Regular cardiac myocyte (primary cell): ENCODE measurements around the gene CST3. TPM values are rescaled to one million over a fixed set of nuclear protein-coding genes. Genes with fewer than 3 reads are reported as not detected.

Source experiments
- total RNA-seq: library from RNA; depleted of rRNA; stranded (reverse); fragments of >200 nt; gene quantifications from 2 replicates; pipeline ENCODE4 v1.2.3, GENCODE V29; 2014

Gene CST3, protein sequence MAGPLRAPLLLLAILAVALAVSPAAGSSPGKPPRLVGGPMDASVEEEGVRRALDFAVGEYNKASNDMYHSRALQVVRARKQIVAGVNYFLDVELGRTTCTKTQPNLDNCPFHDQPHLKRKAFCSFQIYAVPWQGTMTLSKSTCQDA
- total RNA-seq = 143 and 271 TPM in 2 replicates

DNA sequence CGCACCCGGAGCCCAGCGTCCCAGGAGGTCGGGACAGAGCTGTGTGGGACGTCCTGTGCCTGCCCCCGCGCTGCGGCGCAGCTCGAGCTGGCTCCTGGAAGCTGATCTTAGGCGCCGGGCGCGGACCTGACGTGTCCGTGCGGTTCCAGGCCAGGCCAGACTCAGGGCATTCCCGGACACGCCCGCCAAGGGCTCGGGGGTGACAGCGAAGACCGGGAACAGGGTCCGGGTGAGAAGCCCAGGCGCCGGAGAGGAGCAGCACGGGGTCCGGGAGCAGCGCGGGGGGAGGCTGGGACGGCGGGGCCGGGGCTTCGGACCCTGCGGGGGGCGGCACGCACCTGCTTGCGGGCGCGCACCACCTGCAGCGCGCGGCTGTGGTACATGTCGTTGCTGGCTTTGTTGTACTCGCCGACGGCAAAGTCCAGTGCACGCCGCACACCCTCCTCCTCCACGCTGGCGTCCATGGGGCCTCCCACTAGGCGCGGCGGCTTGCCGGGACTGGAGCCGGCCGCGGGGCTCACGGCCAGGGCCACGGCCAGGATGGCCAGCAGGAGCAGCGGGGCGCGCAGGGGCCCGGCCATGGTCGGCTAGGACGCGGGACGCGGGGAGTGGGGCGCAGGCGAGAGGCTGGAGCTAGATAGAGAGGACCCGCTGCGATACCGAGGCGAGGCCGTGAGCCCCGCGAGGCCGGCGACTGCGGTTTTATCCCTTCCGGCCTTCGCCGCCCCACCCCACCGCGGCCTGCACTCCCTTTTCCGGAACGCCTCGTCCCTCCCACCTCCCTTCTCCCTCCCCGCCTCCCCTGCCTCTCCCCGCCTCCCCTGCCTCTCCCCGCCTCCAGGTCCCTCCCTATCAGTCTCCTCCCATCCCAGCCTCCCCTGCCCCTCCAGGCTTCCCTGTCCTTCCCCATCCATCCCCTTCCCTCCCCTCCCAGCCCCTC lies at the start of gene CST3:
CST3 (minus strand) TSS at position 674 of the 940 bp plus-strand sequence; CDS start at position 581, 93 bp downstream.

DNA sequence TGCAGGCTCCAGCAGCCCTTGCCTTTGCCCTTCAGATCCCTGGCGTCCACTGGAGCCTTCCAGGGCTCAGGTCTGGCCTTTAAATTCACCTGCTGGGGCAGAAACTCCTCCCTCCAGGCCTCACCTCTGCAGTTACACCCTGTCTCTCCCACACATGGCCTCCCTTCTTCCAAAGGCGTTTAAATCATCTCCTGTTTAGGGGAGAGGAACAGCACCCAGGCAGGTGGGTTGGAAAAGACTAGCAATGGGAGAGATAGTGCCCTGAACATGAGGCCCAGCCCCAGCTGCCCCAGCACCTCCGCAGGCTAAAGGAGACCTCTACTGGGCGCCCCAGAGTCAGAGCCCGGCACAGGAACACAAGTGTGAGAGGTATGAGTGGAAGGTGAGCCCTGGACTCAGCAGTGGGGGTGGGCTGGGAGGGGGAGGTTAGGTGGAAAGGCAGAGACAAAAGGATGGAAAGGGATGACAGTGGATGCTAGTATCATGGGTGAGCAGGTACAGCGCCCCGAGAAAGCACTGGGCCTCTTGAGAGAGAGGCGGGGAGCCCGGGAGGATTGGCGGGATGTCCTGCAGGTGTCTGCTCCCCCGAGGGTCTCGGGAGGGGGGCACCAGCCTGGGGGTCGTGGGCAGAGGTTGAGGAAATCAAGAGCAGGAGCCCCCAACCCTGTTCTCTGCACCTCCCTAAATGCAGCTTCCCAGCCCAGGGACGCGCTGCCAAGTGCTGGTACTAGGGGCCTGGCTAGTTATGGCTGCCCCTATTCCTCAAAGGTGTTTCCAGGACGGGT lies 31.7 kb downstream of the CST3 start, which contains the start of gene CST9:
CST9 (minus strand) TSS at position 51 of the 785 bp plus-strand sequence. CDS start 53 bp downstream, outside the sequence.

Other genes starting within 250 kb of the CST3 start
- 8.6 and 9.6 TPM in 2 replicates for gene NAPB, start 216.5 kb downstream of the CST3 start, total RNA-seq
- not detected in 2 replicates for gene CSTL1, start 198.3 kb downstream of the CST3 start, total RNA-seq
- not detected in 2 replicates for gene CST11, start 185.1 kb downstream of the CST3 start, total RNA-seq
- not detected in 2 replicates for gene CST8, start 146.8 kb downstream of the CST3 start, total RNA-seq
- gene CST9L, start 69.5 kb downstream of the CST3 start, total RNA-seq = not detected in 2 replicates
- not detected in 2 replicates for gene CST9, start 32.0 kb downstream of the CST3 start, total RNA-seq
- gene CST4, start 51.1 kb upstream of the CST3 start, total RNA-seq = 0.77 and 1.7 TPM in 2 replicates
- gene CST1, start 113.0 kb upstream of the CST3 start, total RNA-seq = 13.2 and 29.3 TPM in 2 replicates
- 6.9 and 38.1 TPM in 2 replicates for gene CST2, start 188.8 kb upstream of the CST3 start, total RNA-seq
- gene CST5, start 241.8 kb upstream of the CST3 start, total RNA-seq = not detected in 2 replicates